Cerebellar nuclear complex (tissue), 1 donor: ENCODE results near the gene UPP2.

Source experiments
- DNase-seq, 2 experiments: peaks; one replicate each; lab custom pipeline; 2025; lab: John Stamatoyannopoulos, UW

UPP2 gene

DNA sequence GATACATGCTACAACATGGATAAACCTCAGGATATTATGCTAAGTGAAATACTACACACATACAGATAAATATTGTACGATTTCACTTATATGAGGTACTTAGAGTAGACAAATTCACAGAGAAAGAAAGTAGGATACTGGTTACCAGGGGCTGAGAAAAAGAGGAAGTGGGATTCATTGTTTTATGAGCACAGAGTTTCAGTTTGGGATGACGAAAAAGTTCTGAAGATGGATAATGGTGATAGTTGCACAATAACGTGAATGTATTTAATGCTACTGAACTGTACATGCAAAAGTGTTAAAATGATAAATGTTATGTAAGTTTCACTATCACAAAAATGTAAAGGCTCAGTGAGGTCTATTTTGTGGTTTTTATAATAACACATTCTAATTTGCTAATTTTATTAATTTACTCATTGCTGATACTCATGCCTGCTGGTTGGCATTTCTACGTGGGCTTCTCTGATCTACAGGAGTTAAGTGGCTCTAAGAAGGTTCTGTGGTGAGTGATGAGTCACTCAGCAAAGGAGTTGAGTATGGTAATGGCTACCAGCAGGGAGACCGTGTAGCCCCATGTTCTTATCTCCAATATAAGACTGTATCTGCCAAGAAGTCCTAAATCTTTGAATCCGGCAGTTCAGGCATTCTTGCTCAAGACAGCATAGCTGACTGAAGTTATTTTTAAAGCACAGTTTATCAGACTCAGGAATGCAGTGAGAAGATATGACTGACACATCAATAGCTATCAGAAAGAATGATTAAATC, 41.1 kb downstream of the UPP2 start:
- DNase-seq, result no peak

DNA sequence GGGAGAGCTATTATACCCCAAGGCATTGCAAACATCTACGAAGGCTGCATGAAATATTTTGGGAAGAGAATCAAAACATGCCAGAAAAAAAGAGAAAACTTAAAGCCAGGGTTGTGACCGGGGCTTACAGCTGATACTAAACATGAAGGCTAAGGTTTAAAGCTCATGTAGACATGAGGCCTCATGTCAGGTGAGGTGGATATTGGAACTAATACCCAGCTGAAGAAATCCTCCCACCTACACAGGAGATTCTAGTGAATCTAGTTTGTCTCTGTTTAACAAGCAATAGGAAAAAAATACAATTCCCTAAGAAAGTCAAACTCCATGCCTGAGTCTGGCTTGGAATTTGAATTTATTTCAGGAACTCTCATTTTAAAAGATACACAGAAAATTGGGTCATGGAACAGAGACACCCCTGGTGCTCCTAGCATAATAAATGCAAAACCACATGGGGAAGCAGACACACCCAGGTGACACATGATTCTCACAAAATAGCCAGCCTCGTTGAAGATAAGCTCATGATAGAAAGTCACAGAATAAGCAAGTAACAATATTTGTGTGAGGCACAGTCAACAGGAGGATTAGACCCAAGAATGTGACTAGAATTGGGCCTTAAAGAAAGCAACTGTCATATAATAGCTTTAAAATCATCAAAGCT, 42.2 kb downstream of the UPP2 start:
- no peak for DNase-seq

DNA sequence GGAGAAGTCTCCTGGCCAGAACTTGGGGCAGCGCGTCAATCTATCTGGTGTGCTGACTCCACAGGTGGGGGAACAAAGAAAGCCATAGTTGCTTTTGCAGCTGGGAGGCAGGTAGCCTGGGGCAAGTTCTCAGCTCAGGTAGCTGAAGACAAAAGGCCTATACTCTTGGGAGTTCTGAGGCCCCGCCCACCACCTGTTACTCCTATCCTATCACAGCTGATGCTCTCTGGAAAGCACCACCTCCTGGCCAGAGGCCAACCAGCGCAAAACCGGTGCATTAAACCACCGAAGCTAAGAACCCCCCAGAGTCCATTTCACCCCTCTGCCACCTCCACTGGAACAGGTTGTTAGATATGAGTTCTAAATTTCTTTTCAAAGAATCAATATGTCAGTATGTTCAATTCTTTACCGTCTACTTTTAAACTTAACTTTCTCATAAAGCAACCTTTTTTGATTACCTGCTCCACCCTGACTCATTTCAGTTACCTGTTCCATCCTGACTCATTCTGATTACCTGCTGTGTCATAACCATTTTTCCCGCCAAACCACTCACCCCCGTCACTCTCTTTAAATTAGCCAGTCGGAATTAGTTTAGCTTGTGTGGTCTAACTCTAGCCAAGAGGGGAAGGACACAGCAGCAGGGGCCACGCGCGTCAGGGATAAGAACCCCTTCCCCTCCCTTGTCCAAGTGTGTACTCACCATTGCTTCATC, 43.4 kb downstream of the UPP2 start:
- DNase-seq, result no peak

DNA sequence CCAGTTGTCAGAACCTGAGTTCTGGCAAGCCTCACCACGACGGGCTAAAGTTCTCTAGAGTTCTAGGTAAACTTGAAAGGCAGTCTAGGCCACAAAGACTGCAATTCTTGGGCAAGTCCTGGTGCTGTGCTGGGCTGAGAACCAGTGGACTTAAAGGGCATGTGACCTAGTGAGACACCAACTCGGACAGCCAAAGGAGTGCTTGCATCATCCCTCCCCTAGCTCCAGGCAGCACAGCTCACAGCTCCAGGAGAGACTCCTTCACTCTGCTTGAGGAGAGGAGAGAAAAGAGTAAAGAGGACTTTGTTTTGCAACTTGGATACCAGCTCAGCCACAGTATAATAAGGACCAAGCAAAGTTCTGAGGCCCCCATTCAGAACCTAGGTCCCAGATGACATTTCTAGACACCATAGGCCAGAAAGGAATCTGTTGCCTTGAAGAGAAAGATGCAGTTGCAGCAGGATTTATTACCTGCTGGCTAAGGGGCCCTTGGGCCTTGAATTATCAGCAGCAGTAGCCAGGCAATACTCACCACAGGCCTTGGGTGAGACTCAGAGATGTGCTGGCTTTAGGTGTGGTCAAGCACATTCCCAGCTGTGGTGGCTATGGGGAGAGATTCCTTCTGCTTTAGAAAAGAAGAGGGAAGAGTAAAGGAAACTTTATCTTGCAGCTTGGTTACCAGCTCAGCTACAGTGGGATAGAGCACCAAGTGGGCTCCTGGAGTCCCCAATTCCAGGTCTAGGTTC, 51.8 kb downstream of the UPP2 start:
- DNase-seq, result no peak

DNA sequence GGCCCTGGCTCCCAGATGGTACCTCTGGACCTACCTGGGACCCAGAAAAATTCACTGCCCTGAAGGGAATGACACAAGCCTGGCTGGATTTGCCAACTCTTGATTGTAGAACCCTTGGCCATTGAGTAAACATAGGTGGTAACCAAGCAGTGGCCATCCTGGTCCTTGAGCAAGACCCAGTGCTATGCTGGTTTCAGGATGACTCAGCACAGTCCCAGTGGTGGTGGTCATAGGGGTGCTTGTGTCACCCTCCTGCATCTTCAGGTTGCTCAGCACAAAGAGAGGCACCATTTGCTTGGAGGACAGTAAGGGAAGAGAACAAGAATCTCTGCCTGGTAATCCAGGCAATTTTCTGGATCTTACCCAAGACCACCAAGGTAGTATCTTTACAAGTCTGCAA, 52.9 kb downstream of the UPP2 start:
- DNase-seq, result no peak

DNA sequence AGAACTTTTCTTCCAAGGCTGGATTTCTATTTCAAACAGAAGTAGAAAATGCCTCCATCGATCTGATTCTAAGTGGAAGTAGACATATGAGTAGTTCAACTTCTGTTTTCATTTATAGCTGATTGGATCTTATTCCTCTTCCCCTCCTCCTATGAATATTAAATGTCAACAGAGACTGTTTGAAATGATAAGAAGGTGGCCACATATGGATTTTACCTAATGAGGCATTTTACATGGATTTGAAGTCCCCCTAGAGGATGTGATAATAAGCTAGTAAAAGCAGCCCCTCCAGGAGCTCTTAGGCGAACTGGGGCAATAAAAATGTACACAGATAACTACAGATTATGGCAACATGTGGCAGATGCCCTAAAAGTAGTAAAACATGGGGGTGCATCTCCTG, 71.0 kb downstream of the UPP2 start:
- no peak for DNase-seq

DNA sequence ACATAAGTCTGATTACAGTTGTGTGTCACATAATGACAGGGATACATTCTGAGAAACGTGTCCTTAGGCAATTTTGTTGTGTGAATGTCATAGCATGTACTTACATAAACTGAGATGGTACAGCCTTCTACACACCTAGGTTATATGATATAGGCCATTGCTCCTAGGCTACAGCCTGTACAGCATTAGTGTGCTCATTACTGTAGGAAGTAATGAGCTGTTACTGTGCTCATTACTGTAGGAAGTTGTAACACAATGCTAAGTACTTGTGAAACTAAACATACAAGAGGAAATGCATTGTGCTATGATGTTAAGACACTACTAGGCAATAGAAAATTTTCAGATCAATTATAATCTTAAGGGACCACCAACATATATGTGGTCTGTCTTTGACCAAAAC, 72.8 kb downstream of the UPP2 start:
- no peak for DNase-seq

DNA sequence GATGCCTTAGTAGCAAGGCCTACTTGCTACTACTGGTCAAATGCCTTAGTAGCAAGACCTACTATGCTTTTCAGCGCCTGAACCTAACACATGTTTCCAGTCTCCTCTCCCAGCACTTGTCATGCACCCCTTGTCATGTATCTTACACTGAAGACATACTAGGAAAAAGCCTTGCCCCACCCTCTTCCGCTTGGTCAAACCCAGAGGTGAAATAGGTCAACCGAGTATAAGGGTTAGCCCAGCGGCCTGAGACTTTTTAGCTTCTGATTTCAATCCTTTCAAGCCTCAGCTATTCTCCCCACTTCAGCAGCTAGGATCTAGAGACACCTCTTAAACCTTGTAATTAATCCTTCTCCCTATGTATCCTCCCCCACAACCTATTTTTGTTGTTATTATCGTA, 73.3 kb downstream of the UPP2 start:
- DNase-seq, result no peak

DNA sequence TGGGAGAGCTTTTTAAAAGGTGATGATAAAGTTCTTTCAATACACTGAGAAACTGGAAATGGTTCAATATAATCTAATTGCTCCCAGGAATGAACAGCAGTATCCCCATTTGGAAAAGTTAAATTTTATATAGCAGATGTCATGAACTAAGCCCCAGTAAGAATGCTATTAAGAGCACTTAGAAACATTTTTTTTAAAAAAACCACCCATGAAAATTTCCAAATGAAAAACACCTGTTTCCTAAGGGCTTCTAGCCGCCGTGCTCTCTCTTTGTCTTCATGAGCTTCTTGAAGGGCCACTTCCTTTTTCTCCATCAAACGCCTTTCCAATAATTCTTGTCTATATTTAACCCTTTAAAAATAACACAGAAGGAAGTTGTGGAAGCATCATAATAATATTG, 77.0 kb downstream of the UPP2 start:
- no peak for DNase-seq

DNA sequence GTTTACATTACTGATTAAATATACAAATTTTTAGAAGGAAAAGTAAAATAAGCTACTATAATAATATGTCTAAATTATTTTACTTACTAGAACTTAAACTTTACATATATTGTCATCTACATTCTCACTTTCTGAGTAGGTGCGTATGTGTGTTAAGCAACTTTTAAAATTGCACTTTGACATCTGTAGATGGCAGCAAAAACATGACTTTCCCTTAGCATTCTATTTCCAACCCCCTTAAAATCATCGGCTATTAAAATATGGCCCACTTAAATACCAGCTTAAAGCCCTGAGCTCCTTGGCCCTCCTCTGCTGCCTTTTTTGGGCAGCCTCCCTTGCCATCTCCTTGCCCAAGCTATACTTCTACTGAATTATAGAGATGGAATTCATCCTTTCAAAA, 78.0 kb downstream of the UPP2 start:
- no peak for DNase-seq

DNA sequence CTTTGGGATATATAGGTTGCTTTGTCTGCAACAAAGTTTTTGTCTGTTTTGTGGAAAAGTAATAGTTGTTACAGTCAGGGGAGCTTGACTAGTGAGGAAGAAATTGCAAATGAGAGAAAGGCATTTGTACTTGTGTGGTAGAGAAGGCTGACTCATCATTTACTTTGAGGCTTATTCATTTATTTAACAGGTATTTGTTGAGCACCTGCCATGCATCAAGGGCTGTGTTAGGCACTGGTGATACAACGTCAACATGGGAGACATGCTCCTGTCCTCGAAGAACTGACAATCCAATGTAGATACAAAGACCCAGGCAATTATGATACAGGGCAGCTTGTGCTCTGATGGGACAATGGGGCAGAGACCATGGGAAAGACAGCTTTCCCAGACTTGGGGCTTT, 79.5 kb downstream of the UPP2 start:
- no peak for DNase-seq

DNA sequence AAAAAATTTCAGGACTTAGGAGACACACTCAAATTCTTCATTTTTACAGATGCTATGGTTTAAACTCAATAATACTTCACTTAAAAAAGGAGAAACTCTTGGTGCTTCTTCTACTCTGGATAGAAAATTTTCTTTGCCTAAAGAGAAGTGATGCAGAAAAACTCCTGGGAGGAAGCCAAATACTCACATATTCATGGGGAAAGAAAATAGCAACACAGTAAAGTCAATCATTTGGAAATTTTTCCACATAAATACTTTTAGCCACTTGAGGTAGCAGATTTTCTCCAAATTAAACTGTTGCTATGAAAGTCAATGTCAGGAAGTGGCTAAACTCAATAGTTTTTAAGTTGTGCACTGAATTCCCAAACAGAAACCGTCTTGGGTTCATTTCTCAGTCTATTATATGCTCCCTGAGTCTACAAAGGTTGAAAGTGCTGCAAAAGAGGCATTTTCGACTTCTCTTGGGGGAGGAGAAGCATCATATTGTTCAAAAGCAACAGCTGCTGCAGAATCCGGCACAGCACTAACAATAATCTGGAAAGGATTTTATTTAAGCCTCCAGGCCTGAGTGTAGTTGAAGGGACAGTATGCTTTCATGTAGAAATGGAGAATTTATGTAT, 81.1 kb downstream of the UPP2 start:
- DNase-seq, result no peak

DNA sequence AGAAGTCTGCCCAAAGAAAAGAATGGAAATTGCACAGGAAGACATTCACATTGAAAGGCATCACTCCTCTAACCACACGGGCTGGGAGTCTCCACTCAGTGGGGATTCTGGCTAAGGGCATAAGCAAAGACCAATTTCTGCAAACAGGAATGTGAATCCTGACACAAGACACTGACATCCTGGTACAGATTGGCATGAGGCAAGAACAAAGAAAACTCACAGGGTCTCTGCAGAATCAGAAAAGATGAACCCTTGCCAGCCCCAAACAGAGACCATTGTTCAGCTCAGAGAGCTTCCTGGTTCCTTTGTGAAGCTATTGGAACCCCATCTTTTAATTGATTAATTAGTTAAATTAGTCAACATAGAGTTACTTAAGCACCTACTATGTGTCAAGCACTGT, 82.3 kb downstream of the UPP2 start:
- DNase-seq, result no peak

DNA sequence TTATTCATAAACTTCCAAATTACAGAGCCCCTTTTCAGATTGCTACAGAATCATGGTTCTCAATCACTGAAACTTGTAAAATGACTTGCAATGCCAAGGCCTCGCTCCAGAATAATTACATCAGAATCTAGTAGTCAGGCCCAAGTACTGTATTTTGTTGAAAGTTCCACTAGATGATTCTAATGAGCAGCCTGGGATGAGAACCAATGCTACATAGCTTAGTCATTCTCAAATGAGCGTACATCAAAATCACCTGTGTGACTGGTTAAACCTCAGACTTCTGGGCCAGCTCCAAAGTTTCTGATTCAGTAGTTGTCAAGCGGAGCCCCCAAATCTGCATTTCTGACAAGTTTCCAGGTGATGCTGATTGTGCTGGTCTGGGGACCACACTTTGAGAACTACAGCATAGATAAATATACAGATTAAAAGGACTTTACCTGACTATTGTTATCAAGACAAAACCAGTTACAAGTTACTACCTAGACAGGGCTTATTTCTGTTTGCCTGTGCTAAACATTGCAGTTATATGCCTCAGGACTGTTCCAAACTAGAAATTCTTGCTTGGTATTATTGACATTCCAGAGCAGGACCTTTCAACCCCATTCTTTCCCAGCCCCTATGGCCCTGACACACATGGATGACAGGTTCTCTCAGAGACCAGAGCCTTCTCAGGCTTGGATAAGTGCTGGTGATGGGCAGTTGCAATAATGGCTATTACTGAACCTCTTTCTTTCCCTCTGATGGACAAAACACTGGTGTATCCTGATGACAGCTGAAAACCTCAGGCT, 83.1 kb downstream of the UPP2 start:
- no peak for DNase-seq
